RWPE1 (cell line): ENCODE measurements around the gene GALK1.

Source experiments
- CTCF ChIA-PET: fragments of 350-600 bp; sonication (Branson Sonifier 250); formaldehyde crosslinking; extraction: SDS; loops from one replicate; lab custom pipeline; 2021; lab: Yijun Ruan, JAX
- POLR2A ChIA-PET: fragments of 400-600 bp; formaldehyde crosslinking; extraction: SDS; loops from one replicate; lab custom pipeline; 2020; ENCODE audit warnings: antibody characterized with exemption; ENCODE audit not compliant: low non-redundant PET; lab: Yijun Ruan, JAX
- DNase-seq: peaks from one replicate; pipeline ENCODE4 v3.0.0; 2012; ENCODE audit warnings: low spot score
- H3K27ac ChIP-seq: fragments of 450-650 bp; 2 replicates; pipeline ENCODE4 v1.5.1; 2017
- CTCF ChIP-seq: fragments of 450-650 bp; conservative IDR thresholded peaks from 2 replicates; pipeline ENCODE4 v1.5.1; 2017; ENCODE audit warnings: low read depth, mild to moderate bottlenecking

GALK1 gene

GRCh38 chr17:75751676-75752404 lies 13.2 kb downstream of the GALK1 start:
- ChIA-PET POLR2A (no interaction called here), CTCF (interaction anchor here (0.6 kb wide), 1 partner anchor 217 kb away, joined by 4 read pairs; no protein-coding TSS in a partner anchor)
- H3K27ac ChIP-seq = peak overlapping the region; percentile 98
- DNase-seq = no peak
- TF ChIP-seq CTCF = no peak

DNA sequence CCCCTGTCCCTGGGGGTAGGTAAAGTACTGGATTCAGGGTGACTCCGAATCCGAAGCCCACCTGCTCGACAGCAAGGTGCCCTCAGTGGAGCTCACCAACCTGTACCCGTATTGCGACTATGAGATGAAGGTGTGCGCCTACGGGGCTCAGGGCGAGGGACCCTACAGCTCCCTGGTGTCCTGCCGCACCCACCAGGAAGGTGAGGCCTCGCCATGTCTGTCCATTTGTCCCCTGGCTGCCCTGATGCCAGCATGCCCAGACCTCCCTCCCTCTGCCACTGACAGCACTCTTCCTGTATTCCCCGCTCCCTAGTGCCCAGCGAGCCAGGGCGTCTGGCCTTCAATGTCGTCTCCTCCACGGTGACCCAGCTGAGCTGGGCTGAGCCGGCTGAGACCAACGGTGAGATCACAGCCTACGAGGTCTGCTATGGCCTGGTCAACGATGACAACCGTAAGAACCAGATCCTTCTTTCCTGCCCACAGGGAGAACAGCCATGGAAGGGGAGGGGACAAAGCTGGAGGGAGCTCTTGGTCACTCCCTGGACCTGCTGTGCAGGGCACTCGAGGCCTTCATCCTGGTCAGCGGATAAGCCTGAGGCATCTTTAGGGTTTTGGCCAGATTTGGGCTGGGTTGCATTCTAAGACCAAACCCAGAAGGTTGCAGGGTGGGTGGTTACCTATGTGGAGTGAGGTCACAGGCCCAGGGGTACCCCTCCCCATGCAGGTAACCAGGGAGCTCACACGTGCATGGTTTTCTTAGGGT lies 14.2 kb downstream of the GALK1 start:
- TF ChIP-seq CTCF = no peak
- H3K27ac ChIP-seq = peak overlapping the region; percentile 98
- ChIA-PET CTCF (interaction anchor here (1.0 to 2.3 kb wide), 4 partner anchors 11 to 114 kb away, joined by 3 to 18 read pairs (median 3); partner anchors contain the start of gene GALK1), POLR2A (no interaction called here)
- no peak for DNase-seq

GRCh38 chr17:75749545-75750389 lies 15.2 kb downstream of the GALK1 start:
- peak; percentile 55 for DNase-seq
- ChIA-PET POLR2A (no interaction called here), CTCF (interaction anchor here (0.6 to 2.7 kb wide), 19 partner anchors 9 to 155 kb away, joined by 3 to 21 read pairs (median 3); partner anchors contain the start of gene SMIM5)
- peak overlapping the region; percentile 98 for H3K27ac ChIP-seq
- TF ChIP-seq CTCF = peak; percentile 87

DNA sequence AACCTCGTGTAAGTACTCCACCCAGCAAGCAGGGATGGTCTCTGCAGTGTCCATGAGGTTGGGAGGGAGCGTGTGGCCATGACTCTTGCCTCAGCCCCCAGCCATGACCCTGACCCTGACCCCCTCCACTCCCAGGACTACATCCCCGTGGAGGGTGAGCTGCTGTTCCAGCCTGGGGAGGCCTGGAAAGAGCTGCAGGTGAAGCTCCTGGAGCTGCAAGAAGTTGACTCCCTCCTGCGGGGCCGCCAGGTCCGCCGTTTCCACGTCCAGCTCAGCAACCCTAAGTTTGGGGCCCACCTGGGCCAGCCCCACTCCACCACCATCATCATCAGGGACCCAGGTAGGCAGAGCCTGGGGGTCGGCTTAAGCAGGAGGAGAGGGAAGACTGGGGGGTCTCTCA lies 16.3 kb downstream of the GALK1 start:
- ChIA-PET POLR2A (interaction anchor here (0.6 to 0.7 kb wide), 2 partner anchors 21 to 50 kb away, joined by 3 read pairs; no protein-coding TSS in a partner anchor), CTCF (interaction anchor here (0.6 to 2.7 kb wide), 8 partner anchors 11 to 115 kb away, joined by 3 to 21 read pairs (median 8); partner anchors contain the start of gene SMIM5)
- no peak for TF ChIP-seq CTCF
- H3K27ac ChIP-seq = peak overlapping the region; percentile 98
- DNase-seq = no peak

GRCh38 chr17:75743625-75744206 lies 21.3 kb downstream of the GALK1 start:
- POLR2A ChIA-PET = no interaction called here
- CTCF ChIA-PET = no interaction called here

More at GRCh38 chr17:75743625-75744206, 21.3 kb downstream of the GALK1 start:
- peak overlapping the region; percentile 98 for H3K27ac ChIP-seq
- no peak for TF ChIP-seq CTCF
- no peak for DNase-seq
